Left forelimb (tissue), 1 donor: ENCODE data around the gene FBXO36.
"Not testable (repeated sequence)": the region's sequence is repeated elsewhere in the genome, so short reads cannot be mapped to it uniquely, and the experiment has no call there.

Experiments
- DNase-seq: peaks from one replicate; pipeline ENCODE4 v3.0.0-alpha.2; 2018; ENCODE audit warnings: low spot score

FBXO36 gene, protein sequence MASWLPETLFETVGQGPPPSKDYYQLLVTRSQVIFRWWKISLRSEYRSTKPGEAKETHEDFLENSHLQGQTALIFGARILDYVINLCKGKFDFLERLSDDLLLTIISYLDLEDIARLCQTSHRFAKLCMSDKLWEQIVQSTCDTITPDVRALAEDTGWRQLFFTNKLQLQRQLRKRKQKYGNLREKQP

DNA sequence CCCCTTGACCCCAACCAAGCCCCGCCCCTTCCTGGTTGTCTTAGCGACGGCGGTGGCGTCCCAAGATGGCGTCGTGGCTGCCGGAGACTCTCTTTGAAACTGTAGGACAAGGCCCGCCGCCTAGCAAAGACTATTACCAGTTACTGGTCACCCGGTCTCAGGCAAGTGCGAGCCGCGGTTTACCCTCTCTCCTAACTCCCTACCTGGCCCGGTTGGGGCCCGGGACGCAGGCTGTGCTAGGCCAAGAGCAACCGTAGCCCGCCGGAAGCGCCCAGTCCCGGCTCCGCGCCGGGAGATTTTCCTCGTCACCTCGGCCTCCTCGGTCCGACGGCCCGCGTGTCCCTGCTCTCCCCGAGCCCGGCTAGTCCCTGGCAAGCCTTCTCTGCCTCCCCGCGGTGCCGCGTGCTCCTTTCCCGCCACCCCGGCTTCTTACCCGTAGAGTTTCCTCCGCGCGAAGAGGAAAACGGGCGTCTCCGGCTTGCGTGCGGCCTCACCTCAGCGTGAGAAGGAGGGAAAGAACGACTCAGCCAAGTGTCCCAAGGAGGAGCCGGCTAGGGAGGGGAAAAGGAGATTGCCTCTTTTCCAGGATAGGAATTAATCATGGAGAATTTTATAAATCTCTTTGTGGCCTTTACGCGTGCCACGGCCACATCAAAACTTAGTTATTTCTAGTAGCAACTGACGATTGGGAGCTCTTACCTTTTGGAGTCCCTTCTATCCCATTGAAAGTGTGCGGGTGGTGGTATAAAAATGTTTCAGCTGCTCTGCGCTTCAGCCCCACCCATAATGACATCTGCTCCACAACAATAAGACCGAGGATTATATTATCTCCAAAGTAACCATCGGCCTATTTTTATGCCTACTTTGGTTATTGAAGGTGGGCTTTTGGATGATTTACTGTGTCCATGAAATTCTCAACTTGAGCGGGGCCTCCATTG lies at the start of gene FBXO36:
Gene FBXO36 (plus strand): TSS at position 55 of the 938 bp plus-strand sequence. CDS start 11 bp downstream, at position 66.
- no peak for DNase-seq

DNA sequence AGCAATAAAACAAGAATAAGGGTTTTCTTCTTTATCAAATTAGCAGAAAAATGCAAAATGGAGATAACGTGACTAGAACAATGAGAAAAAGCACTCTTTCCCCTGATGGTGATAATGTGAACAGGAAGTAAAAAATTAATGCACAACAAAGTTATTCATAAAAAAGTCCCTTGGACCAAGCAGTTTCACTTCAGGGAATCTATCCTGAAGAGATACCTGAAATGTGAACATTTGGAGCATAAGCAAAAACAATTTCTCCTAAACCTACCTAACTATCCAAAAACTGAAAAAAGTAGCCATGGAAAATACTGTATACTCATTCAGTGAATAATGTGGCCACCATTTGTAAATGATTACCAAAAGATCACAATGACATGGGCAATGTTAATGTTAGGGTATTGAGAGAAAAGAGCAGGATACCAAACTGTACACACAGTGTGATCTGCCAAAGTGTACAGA lies 49.2 kb upstream of the FBXO36 start:
- DNase-seq: no peak

DNA sequence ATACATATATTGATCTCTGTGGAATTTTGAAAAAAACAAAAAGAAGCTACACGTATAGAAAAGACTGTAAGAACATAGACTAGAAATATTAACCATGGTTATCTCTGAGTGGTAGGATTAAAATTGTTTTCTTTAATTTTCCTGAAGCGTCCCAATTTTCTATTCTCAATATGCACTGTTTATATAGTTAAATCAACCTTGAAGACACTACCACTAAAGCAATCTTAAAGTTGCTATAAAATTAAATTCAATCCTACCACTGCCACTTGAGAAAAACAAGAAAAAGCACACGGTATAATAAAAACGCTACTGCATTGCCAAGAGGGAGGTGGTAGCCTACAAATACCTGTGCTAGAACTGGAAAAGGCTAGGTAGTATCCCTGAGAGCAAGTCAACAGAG lies 47.7 kb upstream of the FBXO36 start:
- DNase-seq: no peak

DNA sequence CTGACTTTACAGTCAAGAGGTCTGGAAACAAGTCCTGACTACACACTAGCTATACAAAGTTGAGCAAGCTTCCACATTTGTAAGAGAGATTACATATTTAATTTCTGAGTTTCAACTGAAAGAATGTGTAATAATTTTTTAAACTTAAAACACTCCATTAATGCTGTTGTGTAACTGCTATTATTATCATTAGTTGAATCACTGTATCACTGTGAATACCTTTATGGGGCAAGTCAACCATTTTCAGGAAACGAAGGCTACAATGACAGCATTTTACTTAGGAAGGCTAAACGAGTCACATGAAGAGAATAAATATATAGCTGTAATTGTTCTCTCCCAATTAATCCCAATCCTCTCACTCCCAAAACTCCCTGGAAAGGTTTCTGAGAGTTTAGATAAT lies 46.8 kb upstream of the FBXO36 start:
- DNase-seq: no peak

DNA sequence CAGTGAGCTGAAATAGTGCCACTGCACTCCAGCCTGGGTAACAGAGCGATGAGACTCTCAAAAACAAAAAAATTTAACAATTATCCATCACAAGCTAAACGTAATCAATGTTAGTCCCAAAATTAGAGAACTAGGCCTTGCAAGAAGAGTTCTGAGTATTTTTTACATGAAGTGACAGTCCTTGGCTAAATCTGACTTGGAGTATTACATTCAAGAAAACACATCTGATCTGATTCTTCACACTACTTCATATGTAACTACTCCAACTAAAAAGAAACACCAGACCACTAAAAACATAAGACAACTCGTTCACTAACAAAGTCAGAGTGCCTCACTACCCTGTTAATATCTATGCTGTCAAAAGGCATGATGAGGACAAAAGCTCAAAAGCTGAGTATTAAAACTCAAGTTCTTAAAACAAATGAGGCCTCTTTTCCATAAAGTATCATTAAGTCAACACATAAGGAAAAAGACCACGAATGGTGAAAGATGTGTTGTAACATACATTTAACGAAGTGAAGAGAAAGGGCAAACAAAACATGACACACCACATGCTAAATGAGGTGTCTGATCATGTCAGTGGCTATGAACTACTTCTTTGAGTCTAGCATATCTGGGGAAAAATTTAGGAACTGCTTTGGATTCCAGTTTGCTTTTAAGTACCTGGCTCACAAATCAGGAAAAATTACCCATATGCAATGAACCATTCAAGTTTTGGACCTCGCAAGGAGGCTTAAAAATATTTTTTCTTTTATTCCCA lies 42.9 kb upstream of the FBXO36 start:
- no peak for DNase-seq

DNA sequence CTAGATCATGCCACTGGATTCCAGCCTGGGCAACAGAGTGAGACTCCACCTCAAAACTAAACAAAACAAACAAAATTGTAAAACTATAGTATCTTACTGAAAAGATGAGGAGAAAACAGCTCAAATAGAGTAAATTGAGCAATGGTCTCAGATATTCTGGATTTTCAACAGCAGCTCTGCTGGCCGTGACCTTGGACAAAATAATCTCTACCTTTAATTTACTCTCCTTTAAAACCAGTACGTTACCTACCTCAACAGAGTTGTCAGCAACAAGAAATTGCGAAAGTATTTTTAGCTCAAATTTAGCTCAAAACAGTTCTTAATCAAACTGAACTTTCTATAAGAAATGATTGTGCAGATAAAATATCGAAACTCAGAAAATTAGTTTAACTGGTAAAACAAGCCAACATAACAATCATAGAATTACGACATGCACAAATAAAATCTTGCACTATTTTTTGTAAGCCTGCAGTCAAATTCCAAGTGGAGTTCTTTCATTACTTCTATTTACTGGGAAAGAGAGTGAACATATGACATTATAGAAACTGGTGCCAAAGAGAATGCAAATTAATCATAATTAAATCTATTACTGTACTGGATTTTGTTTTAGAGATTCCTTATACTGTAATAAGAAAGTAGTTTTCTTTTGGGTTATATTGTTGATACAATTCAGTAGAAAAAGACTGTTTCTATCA lies 41.3 kb upstream of the FBXO36 start:
- DNase-seq: no peak

DNA sequence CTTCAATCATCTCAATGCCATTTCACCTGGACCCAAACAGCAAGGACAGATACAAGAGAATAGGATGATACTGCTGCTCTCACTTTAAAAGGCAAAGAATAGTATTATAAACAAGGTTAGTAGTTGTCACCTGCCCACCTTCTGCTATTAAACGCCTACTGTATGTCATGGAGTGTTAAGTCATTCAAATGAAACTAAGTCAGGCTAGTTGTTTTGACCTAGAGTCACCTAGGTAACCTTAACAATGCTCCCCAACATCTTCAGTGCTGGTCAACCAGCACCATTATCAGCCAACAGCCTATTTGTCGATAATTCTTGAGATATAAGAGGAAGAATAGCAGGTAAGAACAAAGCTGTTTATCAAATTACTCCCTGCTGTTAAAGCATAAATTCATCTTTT lies 39.7 kb upstream of the FBXO36 start:
- DNase-seq: no peak

DNA sequence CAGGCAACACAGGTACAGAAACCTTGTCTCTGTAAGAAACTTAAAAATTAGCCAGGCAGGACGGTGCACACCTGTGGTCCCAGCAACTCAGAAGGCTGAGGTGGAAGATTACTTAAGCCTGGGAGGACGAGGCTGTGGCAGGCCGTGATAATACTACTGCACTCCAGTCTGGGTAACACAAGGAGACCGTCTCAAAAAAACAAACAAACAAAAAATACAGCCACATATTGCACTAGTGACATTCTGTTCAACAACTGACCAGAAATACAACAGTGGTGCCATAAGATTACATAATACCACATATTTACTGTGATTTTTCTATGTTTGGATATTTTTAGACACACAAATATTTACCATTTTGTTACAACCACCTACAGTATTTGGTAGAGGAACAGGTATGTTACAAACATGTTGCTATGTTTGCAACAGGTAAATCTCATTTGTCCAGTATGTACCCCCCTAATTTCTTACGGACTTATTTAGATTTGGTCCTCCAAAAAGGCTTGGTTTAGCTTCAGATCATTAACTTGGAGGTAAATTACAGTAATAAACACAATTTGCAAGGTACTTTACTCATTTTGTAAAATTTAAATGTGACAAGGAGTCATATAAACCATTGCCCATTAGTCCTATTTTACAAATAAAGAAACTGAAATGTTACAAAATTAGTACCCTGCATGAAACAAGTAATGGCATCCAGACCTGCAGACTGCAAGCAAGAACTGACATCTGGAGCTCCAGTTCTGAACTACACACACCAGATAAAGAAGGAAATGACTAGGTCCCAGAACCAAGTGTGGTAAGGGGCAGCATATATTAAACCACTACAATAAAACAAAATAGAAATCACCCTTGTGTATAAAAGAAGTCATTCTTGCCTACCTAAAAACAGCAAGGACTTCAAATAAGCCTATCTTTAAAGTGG lies 37.3 kb upstream of the FBXO36 start:
- no peak for DNase-seq

DNA sequence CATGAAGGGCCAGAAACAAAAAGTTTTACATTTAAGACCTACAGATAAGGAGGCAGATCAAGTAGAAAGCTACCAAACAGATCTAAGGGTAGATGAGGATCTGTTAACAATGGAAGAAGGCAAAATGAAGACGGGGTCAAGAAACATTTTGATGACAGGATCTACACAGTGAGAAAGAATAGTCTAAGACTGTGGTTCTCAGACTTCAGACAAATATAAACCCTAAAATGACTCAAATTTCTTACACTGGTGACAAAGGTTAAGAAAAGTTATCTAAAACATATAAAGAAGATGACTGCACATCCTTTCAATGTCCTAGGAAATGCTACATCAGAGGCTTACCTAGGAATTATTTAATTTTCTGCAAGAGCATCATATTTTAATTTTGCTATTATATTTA lies 34.9 kb upstream of the FBXO36 start:
- DNase-seq: no peak

DNA sequence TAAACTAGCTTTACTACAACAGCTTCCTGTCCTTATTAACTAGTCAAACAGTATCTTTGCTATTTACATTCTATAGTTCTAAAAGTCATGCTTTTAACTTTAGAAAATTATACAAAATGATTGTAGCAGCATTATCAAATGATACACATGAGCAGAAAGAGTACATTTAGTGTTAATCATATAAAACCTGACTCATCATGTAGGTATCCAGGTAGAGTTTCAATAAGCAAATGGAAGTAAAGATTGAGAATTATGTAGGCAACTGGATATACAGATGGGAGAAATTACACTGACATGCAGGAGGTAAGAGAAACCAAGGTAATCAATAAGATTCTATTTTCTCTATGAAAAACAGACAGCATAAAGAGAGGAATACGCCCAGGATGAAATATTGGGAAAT lies 34.3 kb upstream of the FBXO36 start:
- DNase-seq: no peak

DNA sequence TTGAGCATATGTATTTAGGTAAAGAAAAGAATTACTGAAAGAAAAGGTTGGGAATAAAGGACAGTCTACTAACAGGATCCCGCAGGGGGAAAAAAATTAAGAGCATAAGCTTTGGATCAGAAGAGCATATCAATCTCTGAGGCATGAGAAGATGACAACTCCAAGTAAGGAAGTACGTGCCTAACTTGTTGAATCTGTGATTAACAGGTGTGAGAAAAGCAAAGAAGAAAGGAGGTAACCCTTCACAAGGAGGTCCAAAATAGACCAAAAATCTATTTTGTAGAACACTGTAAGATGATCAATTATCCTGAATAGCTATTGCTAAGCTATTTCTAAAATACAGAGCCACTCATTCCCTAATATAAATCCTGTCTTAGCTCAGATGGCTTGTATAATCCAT lies 33.3 kb upstream of the FBXO36 start:
- no peak for DNase-seq

DNA sequence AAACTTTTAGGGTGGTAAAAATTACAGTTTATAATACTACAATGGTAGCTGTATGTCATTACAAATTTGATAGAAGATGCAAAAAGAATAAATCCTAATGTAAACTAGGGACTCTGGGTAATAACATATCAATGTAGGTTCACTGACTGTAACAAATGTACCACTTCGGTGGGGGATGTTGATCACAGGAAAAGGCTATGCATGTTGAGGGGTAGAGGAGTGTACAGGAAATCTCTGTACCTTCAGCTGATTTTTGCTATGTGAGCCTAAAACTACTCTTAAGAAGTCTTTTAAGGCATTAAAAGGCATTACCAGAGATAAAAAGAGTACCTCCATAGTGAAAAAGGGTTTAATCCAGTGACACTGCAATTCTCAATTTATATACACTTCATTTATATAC lies 25.4 kb upstream of the FBXO36 start:
- no peak for DNase-seq

DNA sequence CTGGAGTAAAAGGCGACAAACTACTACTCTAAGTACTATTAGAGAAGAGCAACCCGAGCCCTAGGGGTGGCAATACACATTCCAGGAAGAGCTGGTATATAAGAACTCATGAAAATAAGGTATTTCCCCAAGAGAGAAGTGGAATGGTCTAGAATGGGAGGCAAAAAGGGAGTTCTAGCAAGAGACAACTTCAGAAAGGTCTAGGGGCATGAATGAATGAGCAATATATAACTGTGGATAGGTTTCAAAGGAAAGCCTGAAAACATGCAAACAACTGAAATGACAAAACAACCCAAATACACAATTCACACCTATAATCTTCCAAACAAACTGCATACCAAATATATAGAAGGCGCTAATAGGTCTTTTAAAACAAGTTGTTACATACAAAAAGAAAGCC lies 22.7 kb upstream of the FBXO36 start:
- no peak for DNase-seq

DNA sequence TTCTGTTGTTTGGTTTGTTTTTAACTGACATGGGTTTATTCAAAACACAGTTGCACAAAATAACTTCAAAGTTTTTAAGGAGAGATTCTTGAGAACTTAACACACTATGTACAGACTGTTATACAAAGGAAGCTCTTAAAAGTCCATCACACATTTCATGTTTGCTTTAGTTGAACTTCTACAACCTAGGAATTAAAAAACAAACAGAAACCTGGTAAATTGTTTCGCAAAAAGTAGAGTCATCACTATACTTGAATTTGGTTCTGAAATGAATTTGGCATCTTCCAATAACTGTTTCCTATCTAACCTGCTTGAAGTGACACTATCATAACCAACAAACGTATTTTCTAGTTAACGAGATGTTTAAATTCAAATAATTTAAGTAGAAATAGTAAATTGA lies 22.3 kb upstream of the FBXO36 start:
- no peak for DNase-seq

DNA sequence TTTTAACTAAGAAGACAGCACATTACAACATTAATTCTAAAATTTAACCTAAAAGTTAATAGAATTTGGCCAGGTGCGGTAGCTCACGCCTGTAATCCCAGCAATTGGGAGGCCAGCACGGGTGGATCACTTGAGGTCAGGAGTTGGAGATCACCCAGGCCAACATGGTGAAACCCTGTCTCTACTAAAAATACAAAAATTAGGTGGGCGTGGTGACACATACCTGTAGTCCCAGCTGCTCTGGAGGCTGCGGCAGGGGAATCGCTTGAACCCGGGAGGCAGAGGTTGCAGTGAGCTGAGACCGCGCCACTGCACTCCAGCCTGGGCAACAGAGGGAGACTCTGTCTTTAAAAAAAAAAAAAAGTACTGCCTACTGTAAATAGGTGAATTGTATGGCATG lies 21.8 kb upstream of the FBXO36 start:
- not testable (repeated sequence) for DNase-seq

DNA sequence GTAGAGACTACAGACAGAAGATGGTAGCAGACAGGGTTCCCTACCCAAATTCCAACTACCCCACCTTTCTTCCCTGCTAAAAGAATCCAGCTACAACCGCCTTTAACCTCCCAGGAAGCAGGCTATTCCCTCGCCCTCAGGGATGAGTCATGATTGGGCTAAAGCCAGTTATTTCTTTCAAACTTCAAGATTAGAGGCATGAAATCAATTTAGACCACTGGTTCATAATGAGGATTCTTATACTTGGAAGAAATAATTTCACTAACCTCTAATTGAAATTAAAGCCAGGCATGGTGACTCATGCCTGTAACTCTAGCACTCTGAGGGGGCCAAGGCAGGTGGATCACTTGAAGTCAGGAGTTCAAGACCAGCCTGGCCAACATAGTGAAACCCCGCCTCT lies 20.5 kb upstream of the FBXO36 start:
- no peak for DNase-seq

DNA sequence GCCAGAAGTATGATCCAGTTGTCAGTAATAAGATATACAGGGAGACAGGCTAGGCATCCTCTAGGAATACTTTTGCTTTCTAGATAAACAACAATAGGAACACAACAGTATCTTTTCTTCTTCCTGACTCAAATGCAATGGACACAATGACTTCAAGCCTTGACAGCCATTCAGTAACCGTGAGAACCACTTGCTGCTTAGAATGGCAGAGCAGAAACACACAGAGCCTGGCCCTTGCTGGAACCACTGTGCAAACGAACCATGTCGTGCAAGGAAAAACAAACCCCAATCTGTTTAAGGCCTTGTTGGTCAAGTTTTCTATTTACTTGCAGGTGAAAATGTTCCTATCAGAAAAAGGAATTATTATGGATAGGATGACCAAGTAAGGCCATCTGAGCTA lies 19.3 kb upstream of the FBXO36 start:
- no peak for DNase-seq

DNA sequence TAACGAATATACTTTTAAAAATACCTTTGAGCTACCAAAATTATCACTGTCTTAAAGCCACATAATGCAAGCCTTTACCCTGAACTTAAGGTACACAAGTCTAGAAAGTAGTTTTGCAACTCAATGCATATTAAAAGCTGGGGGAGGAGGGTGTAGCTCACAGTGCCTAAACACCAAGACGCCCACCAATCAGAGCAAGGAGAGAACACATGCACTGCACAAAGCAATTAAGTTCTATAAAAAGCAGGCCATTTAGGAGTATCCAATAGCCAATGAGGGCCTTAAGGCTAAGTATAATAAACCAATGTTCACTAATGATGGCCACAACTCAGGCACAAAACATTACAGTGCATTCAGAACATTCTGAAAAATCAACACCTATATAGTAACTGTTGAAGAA lies 16.7 kb upstream of the FBXO36 start:
- DNase-seq: no peak

DNA sequence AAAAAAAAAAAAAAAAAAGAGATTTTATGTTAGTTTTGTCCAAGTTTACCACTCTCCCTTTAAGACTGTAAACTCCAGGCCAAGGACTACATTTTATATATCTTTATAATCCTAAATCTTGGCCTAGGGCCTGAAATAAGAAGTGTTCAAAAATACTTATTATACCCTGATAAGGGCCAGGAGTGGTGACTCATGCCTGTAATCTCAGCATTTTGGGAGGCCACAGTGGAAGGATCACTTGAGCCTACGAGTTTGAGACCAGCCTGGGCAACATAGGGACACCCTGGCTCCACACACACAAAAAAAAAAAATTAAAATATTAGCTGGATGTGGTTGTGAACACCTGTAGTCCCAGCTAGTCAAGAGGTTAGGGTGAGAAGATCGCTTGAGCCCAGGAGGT lies 13.2 kb upstream of the FBXO36 start:
- DNase-seq: no peak

DNA sequence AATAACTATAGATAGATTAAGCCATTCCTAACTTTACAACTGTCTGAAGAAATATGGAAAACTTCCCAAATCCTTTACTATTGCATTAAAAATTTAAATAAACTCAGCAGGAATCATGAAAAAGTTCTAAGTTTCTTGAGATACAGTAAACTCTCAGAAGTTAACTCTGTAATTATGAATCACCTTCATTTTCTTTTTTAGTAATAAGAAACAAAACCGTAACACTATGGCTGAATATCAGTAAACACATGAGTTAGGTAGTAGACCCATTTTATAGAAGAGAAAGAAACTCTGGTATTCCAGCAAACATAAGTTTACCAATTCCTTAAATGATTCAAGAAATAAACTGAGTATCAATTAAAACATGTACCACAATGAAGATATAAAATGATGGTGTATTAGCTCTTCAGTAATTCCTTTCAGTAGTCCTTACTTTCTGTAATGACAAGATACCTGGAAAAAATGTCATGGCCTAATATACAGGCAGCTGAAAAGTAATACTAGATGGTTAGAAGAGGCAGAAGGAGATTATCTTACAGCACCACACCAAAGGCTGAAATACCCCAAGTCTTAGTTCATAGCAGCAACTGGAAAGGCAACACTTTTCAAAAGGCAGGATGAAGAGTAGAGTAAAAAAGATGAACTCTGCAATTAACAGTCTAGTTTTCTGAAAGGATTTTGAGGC lies 12.0 kb upstream of the FBXO36 start:
- DNase-seq: no peak
